ENCODE results near the gene WDR87.

The WDR87 gene

GRCh38 chr19:37896180-37896579 lies 10.2 kb downstream of the WDR87 start:
- H3K4me1 ChIP-seq (ENCODE audit: low read length) = no peaks in the 10 kb centered on the region
- no peaks in the 10 kb centered on the region for H3F3A ChIP-seq (ENCODE audit: insufficient read depth, low read length)
- DNase-seq = no peak
- H2AFZ ChIP-seq (ENCODE audit: low read length) = no peak overlapping the region
- H3K4me2 ChIP-seq (ENCODE audit: low read depth, low read length) = no peak overlapping the region
- H3K27me3 ChIP-seq (replicated peaks; ENCODE audit: insufficient read depth, low read length) = peaks cover 28% of the 10 kb centered on the region
- no peaks in the 10 kb centered on the region for H3K36me3 ChIP-seq (replicated peaks; ENCODE audit: insufficient read depth, low read length)
- no peak overlapping the region for H3K9ac ChIP-seq (ENCODE audit: low read length)
- no peaks in the 10 kb centered on the region for H4K20me1 ChIP-seq (ENCODE audit: insufficient read depth, low read length)
- H3K27ac ChIP-seq (ENCODE audit: low read length) = no peak overlapping the region
- no peaks in the 10 kb centered on the region for H3K79me2 ChIP-seq (ENCODE audit: low read length)
- no peak overlapping the region for H3K4me3 ChIP-seq (ENCODE audit: low read length)
- H3K9me3 ChIP-seq (replicated peaks; ENCODE audit: insufficient read depth, low read length) = no peaks in the 10 kb centered on the region
- no peaks in the 10 kb centered on the region for H3K9me2 ChIP-seq (replicated peaks; ENCODE audit: insufficient read depth, low read length)
- TF ChIP-seq EZH2phosphoT487 (IDR thresholded peaks at IDR 0.05; ENCODE audit: low read length) = no peak

GRCh38 chr19:37893845-37894575 lies 12.4 kb downstream of the WDR87 start:
- Histone ChIP-seq H3K9me2 (replicated peaks; ENCODE audit: insufficient read depth, low read length) (no peaks in the 10 kb centered on the region), H4K20me1 (ENCODE audit: insufficient read depth, low read length) (no peaks in the 10 kb centered on the region), H3F3A (ENCODE audit: insufficient read depth, low read length) (no peaks in the 10 kb centered on the region), H3K9ac (ENCODE audit: low read length) (no peak overlapping the region), H2AFZ (ENCODE audit: low read length) (no peak overlapping the region), H3K4me3 (ENCODE audit: low read length) (no peak overlapping the region), H3K36me3 (replicated peaks; ENCODE audit: insufficient read depth, low read length) (no peaks in the 10 kb centered on the region), H3K4me1 (ENCODE audit: low read length) (no peaks in the 10 kb centered on the region), H3K4me2 (ENCODE audit: low read depth, low read length) (no peak overlapping the region), H3K27me3 (replicated peaks; ENCODE audit: insufficient read depth, low read length) (peaks cover 47% of the 10 kb centered on the region), H3K27ac (ENCODE audit: low read length) (no peak overlapping the region), H3K79me2 (ENCODE audit: low read length) (no peaks in the 10 kb centered on the region), H3K9me3 (replicated peaks; ENCODE audit: insufficient read depth, low read length) (no peaks in the 10 kb centered on the region)
- no peak for TF ChIP-seq EZH2 (optimal IDR thresholded peaks at IDR 0.05; ENCODE audit: low read depth, low read length)
- no peak for TF ChIP-seq EZH2phosphoT487 (IDR thresholded peaks at IDR 0.05; ENCODE audit: low read length)
- TF ChIP-seq CTCF (IDR thresholded peaks at IDR 0.05; ENCODE audit: low read length) = no peak
- DNase-seq = no peak

- H3K9me2 ChIP-seq (replicated peaks; ENCODE audit: insufficient read depth, low read length) = no peaks in the 10 kb centered on the region
- no peak for TF ChIP-seq EZH2 (optimal IDR thresholded peaks at IDR 0.05; ENCODE audit: low read depth, low read length)
- TF ChIP-seq CTCF (IDR thresholded peaks at IDR 0.05; ENCODE audit: low read length) = no peak
- TF ChIP-seq EZH2phosphoT487 (IDR thresholded peaks at IDR 0.05; ENCODE audit: low read length) = no peak
- H3K27me3 ChIP-seq (replicated peaks; ENCODE audit: insufficient read depth, low read length) = peaks cover 41% of the 10 kb centered on the region
- H3K9ac ChIP-seq (ENCODE audit: low read length) = no peak overlapping the region
- no peak overlapping the region for H3K4me3 ChIP-seq (ENCODE audit: low read length)
- H2AFZ ChIP-seq (ENCODE audit: low read length) = no peak overlapping the region
- H3K4me2 ChIP-seq (ENCODE audit: low read depth, low read length) = no peak overlapping the region
- H3K36me3 ChIP-seq (replicated peaks; ENCODE audit: insufficient read depth, low read length) = no peaks in the 10 kb centered on the region
- H3K9me3 ChIP-seq (replicated peaks; ENCODE audit: insufficient read depth, low read length) = no peaks in the 10 kb centered on the region
- no peaks in the 10 kb centered on the region for H3K79me2 ChIP-seq (ENCODE audit: low read length)
- no peaks in the 10 kb centered on the region for H3K4me1 ChIP-seq (ENCODE audit: low read length)
- no peaks in the 10 kb centered on the region for H4K20me1 ChIP-seq (ENCODE audit: insufficient read depth, low read length)
- no peaks in the 10 kb centered on the region for H3F3A ChIP-seq (ENCODE audit: insufficient read depth, low read length)
- H3K27ac ChIP-seq (ENCODE audit: low read length) = no peak overlapping the region
- DNase-seq = no peak
These were observed 19.8 kb downstream of the WDR87 start for GRCh38 chr19:37886571-37886970.

GRCh38 chr19:37885392-37885791 lies 21.0 kb downstream of the WDR87 start:
- no peaks in the 10 kb centered on the region for H3K9me3 ChIP-seq (replicated peaks; ENCODE audit: insufficient read depth, low read length)
- H3K9me2 ChIP-seq (replicated peaks; ENCODE audit: insufficient read depth, low read length) = no peaks in the 10 kb centered on the region
- TF ChIP-seq CTCF (IDR thresholded peaks at IDR 0.05; ENCODE audit: low read length) = no peak
- no peak for TF ChIP-seq EZH2 (optimal IDR thresholded peaks at IDR 0.05; ENCODE audit: low read depth, low read length)
- no peak overlapping the region for H3K27ac ChIP-seq (ENCODE audit: low read length)
- H3K79me2 ChIP-seq (ENCODE audit: low read length) = no peaks in the 10 kb centered on the region
- no peak overlapping the region for H2AFZ ChIP-seq (ENCODE audit: low read length)
- H3K4me2 ChIP-seq (ENCODE audit: low read depth, low read length) = no peak overlapping the region
- peaks cover 35% of the 10 kb centered on the region for H3K27me3 ChIP-seq (replicated peaks; ENCODE audit: insufficient read depth, low read length)
- no peak overlapping the region for H3K9ac ChIP-seq (ENCODE audit: low read length)
- H3F3A ChIP-seq (ENCODE audit: insufficient read depth, low read length) = no peaks in the 10 kb centered on the region
- no peak for DNase-seq
- H3K36me3 ChIP-seq (replicated peaks; ENCODE audit: insufficient read depth, low read length) = no peaks in the 10 kb centered on the region
- H4K20me1 ChIP-seq (ENCODE audit: insufficient read depth, low read length) = no peaks in the 10 kb centered on the region
- H3K4me1 ChIP-seq (ENCODE audit: low read length) = no peaks in the 10 kb centered on the region
- H3K4me3 ChIP-seq (ENCODE audit: low read length) = no peak overlapping the region
